Kidney (tissue), 14 donors: ENCODE measurements around the gene NCKAP5. TPM values are rescaled to one million over a fixed set of nuclear protein-coding genes. Genes with fewer than 3 reads are reported as not detected.

Source experiments
- DNase-seq, 5 donors: peaks; one replicate each; pipeline ENCODE4 v3.0.0-alpha.2; 2013 to 2020
- FAIRE-seq: peaks from 2 replicates; lab custom pipeline; 2012; peaks lifted over from hg19 to GRCh38; lab: Jason Lieb, UNC
- H3K27ac ChIP-seq, 2 donors: one replicate each; pipeline ENCODE4 v1.7.0; 2013; ENCODE audit warnings: low read depth in 2 of 2, low read length in 2 of 2, inconsistent platforms in 1 of 2
- H3K27me3 ChIP-seq: one replicate; pipeline ENCODE4 v1.7.1; 2013; ENCODE audit warnings: low read length, inconsistent platforms; ENCODE audit not compliant: control insufficient read depth, insufficient read depth
- H3K36me3 ChIP-seq, 3 donors: one replicate each; pipeline versions ENCODE4 v1.7.0 to v1.7.1; 2013; ENCODE audit warnings: low read length in 3 of 3, control low read depth in 1 of 3, inconsistent platforms in 1 of 3; ENCODE audit not compliant: insufficient read depth in 3 of 3, control insufficient read depth in 2 of 3
- H3K4me1 ChIP-seq, 3 donors: one replicate each; pipeline versions ENCODE4 v1.7.0 to v1.7.1; 2013; ENCODE audit warnings: low read length in 3 of 3, inconsistent platforms in 1 of 3, low read depth in 1 of 3; ENCODE audit not compliant: control insufficient read depth in 2 of 3, insufficient read depth in 2 of 3
- H3K4me3 ChIP-seq, 3 donors: one replicate each; pipeline versions ENCODE4 v1.7.0 to v1.8.1; 2013; ENCODE audit warnings: low read length in 3 of 3, control low read depth in 1 of 3, inconsistent platforms in 1 of 3
- H3K9ac ChIP-seq, 3 donors: one replicate each; pipeline versions ENCODE4 v1.7.0 to v1.7.1; 2013; ENCODE audit warnings: low read length in 3 of 3, control low read depth in 1 of 3, inconsistent platforms in 1 of 3
- H3K9me3 ChIP-seq, 3 donors: one replicate each; pipeline versions ENCODE4 v1.7.0 to v1.7.1; 2013; ENCODE audit warnings: low read length in 3 of 3, control low read depth in 1 of 3, inconsistent platforms in 1 of 3; ENCODE audit not compliant: control insufficient read depth in 2 of 3, insufficient read depth in 1 of 3
- CTCF ChIP-seq: IDR thresholded peaks from 3 replicates; pipeline ENCODE4 v1.5.1; 2012; ENCODE audit warnings: mild to moderate bottlenecking, moderate library complexity, borderline replicate concordance; ENCODE audit not compliant: insufficient read depth; ENCODE audit errors: extremely low read depth
- intact Hi-C: fragments of 100-400 bp; cut with DNase I; formaldehyde crosslinking; loops from one replicate; pipeline ENCODE4 v1.11.1; 2022
- polyA plus RNA-seq: library from polyadenylated mRNA; stranded (reverse); fragments of 350-450 nt; fragmentation: Illumina TruSeq; extraction: RNeasy Lipid Tissue Mini Kit (QIAGEN cat#74804); gene quantifications from one replicate; pipeline ENCODE4 v1.2.3, GENCODE V29; 2014; ENCODE audit warnings: low read depth, low replicate concordance; ENCODE audit not compliant: insufficient read depth
- total RNA-seq: library from RNA; stranded (reverse); fragmentation: NEBNext Ultra II Directional; extraction: Animal tissue kit (Norgen Biotek cat#: 25700); gene quantifications from one replicate; pipeline ENCODE4 v1.2.1, GENCODE V29; 2021
- donor health status: control.
- donor health status: control.
- donor health status: control.
- donor health status: control.
- donor health status: control.
- donor health status: DM: yes; HTN: yes; CAD: no.
- donor health status: Normal renal cell carcinoma (clear cell type).

Gene NCKAP5
- total and polyA plus RNA-seq, 2 donors from 2014 or later, result 1.8 to 2.9 TPM

- no peaks in the 10 kb centered on the region for H3K4me1 ChIP-seq
- intact Hi-C loops, result no loop called here
- DNase-seq (peak in 2 of 5 donors; percentile 3 to 13), FAIRE-seq (no peak)
- no peaks in the 10 kb centered on the region for H3K36me3 ChIP-seq
- H3K27ac ChIP-seq, result no peak overlapping the region
- no peak for TF ChIP-seq CTCF
- H3K9ac ChIP-seq, result no peak overlapping the region
- no peak overlapping the region for H3K4me3 ChIP-seq
- H3K9me3 ChIP-seq, result no peaks in the 10 kb centered on the region
- H3K27me3 ChIP-seq, result no peaks in the 10 kb centered on the region
Measured at GRCh38 chr2:133104871-133105270, 463.4 kb downstream of the NCKAP5 start.

GRCh38 chr2:133098787-133099186 lies 469.5 kb downstream of the NCKAP5 start:
- no peak overlapping the region for H3K27ac ChIP-seq
- H3K27me3 ChIP-seq, result no peaks in the 10 kb centered on the region
- H3K9ac ChIP-seq, result no peak overlapping the region
- TF ChIP-seq CTCF, result no peak
- H3K9me3 ChIP-seq, result no peaks in the 10 kb centered on the region
- DNase-seq (no peak), FAIRE-seq (no peak)
- H3K36me3 ChIP-seq, result no peaks in the 10 kb centered on the region
- H3K4me1 ChIP-seq, result no peaks in the 10 kb centered on the region
- intact Hi-C loops, result no loop called here
- H3K4me3 ChIP-seq, result no peak overlapping the region

- DNase-seq, result no peak
- Histone ChIP-seq H3K27ac (no peak overlapping the region), H3K27me3 (no peaks in the 10 kb centered on the region), H3K9ac (no peak overlapping the region), H3K4me1 (no peaks in the 10 kb centered on the region), H3K9me3 (no peaks in the 10 kb centered on the region), H3K4me3 (no peak overlapping the region), H3K36me3 (no peaks in the 10 kb centered on the region)
- intact Hi-C loops, result no loop called here
- FAIRE-seq, result no peak
- TF ChIP-seq CTCF, result no peak
Measured at GRCh38 chr2:133097666-133098065, 470.6 kb downstream of the NCKAP5 start.

- H3K27me3 ChIP-seq, result no peaks in the 10 kb centered on the region
- no peak overlapping the region for H3K27ac ChIP-seq
- no peak for TF ChIP-seq CTCF
- DNase-seq (no peak), FAIRE-seq (no peak)
- H3K9me3 ChIP-seq, result no peaks in the 10 kb centered on the region
- H3K4me1 ChIP-seq, result no peaks in the 10 kb centered on the region
- no peak overlapping the region for H3K9ac ChIP-seq
- intact Hi-C loops, result no loop called here
- H3K4me3 ChIP-seq, result no peak overlapping the region
- H3K36me3 ChIP-seq, result no peaks in the 10 kb centered on the region
Measured at GRCh38 chr2:133092571-133092970, 475.7 kb downstream of the NCKAP5 start.
